GM18499 (cell line): ENCODE data around the gene SDF2L1.
"Not testable (repeated sequence)": the region's sequence is repeated elsewhere in the genome, so short reads cannot be mapped to it uniquely, and the experiment has no call there.

Experiments
- ATAC-seq: cut with Tn5 transposase; IDR thresholded peaks from one replicate; pipeline ENCODE4 v1.9.1; 2021; ENCODE audit warnings: moderate number of reproducible peaks; ENCODE audit not compliant: insufficient read depth, unreplicated experiment

SDF2L1 gene

DNA sequence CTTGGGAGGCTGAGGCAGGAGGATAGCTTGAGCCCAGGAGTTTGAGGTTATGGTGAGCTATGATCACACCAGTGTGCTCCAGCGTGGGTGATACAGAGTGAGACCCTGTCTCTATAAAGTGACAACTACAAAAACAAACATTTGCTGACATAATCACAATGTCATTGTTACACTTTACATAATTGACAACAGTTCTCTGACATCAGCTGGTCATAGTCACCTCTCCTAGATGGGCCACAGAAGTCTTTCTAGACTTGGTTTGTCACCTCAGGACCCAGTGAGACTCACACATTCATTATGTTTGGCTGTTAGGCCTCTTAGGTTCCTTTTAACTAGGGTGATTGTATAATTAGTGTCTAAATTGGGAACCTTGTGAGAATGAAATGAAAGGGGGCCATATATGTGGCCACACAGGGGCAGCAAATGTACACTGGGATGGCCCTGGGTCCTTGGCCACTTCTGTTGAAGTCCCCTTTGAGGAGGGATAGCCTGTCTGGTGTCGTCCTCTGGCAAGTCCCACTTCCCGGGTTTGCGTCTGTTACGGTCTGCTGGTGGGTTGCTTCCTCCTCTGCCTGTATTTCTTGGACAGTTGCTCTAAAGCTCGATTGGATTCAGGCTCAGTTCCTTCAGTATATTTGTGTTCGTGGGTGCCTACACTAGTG is 17.9 kb downstream of the SDF2L1 start:
- ATAC-seq: no peak

DNA sequence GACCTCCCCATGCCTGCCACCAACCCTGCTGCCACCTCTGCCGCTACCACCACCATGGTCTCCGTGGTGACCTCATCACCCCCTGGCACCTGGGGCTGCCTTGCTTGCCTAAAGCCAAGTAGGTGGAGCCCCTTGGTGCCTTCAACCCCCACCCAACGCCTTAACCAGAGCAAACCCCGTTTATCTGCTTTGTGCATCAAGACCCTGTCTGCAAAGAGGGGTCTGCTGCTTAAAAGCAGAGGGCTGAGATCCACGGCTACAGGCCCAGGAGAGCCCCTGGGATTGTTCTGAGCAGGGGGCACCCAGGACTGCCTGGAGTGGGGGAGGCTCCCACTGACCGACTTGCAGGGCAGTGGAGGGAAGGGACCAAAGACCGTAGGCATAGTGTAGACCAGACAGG is 18.8 kb downstream of the SDF2L1 start:
- ATAC-seq: no peak

DNA sequence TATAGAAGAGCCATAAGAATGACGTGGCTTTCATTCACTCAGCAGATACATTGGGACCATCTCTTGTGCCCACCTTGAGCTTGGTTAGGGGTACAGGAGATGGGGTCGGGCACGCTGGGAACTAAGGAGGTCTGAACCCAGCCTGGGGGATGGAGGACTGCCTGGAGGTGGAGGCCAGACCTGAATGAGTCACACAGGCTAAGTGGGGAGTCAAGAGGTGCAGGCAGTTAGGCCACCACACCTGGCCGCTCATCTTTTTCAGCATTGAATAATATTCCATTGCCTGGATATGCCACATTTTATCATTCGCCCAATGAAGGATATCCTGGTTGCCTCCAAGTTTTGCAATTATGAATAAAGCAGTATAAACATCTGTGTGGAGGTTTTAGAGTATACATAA is 19.9 kb downstream of the SDF2L1 start:
- ATAC-seq: no peak

DNA sequence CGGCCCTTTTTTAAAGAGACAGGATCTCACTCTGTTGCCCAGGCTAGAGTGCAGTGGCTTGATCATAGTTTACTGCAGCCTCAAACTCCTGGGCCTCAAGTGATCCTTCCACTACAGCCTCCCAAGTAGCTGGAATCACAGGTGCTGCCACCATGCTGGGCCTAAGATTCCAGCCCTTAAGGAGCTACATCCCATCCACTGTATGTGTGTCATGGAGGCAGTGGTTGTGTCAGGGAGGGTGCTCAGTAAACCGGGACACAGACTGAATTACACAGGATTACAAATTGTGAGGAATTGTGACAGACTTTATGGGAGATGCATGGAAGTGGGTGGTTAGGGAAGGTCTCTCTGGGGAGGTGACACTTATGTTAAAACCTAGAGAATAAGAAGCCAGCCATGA is 21.6 kb downstream of the SDF2L1 start:
- ATAC-seq: no peak

DNA sequence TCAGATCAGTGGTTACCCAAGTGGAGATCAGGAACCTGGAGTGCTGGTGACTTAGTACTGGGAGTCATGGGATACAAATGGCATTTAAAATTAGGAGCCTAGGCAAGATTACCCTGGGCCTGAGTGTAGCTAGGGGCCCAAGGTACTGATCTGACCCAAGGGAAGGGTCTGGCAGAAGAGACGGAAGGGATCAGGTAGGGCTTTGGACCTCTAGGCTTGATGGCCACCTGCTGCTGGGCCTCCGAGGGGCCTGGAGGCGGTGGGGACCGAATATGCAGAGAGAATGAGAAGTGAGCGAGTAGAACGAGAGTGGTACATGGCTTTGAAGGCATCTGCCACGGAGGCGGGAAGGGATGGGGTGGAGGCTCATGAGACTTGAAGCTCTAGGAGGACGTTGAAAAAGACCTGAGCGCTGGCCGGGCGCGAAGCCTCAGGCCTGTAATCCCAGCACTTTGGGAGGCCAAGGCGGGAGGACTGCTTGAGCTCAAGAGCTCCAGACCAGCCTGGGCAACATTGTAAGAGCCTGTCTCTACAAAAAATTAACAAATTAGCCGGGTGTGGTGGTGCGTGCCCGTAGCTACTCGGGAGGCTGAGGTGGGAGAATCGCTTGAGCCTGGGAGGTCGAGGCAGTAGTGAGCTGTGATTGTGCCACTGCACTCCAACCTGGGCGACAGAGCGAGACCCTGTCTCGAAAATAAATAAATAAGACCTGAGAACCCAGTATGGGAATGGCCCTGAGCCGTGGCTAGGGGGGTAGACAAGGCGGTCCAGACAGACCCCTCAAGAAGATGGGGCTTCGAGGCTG is 23.1 kb downstream of the SDF2L1 start:
- no peak for ATAC-seq

DNA sequence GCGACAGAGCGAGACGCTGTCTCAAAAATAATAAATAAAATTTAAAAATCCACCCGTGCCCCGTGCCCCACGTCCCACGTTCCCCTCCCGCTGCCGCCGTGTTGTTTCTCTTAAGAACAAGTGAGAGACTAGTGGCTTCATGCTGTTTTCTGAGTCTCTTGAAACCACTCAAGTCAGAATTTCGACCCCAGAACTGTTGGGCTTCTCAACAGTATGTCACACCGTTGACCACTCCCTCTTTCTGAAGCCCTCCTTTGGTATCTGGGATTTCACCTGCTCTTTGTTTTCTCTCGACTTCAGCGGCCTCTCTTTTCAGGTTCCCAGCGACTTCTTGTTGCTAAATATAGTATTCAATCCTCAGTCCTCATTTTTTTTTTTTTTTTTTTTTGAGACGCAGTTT is 24.7 kb downstream of the SDF2L1 start:
- ATAC-seq: no peak

DNA sequence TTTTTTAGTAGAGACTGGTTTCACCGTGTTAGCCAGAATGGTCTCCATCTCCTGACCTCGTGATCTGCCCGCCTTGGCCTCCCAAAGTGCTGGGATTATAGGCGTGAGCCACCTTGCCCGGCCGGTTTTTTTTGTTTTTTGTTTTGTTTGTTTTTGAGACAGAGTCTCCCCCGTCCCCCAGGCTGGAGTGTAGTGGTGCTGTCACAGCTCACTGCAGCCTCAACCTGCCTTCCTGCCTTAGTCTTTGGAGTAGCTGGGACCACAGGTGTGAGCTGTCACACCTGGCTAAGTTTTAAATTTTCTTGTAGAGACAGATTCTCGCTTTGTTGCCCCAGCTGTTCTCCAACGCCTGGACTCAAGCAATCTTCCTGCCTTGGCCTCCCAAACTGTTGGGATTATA is 26.9 kb downstream of the SDF2L1 start:
- ATAC-seq: no peak

DNA sequence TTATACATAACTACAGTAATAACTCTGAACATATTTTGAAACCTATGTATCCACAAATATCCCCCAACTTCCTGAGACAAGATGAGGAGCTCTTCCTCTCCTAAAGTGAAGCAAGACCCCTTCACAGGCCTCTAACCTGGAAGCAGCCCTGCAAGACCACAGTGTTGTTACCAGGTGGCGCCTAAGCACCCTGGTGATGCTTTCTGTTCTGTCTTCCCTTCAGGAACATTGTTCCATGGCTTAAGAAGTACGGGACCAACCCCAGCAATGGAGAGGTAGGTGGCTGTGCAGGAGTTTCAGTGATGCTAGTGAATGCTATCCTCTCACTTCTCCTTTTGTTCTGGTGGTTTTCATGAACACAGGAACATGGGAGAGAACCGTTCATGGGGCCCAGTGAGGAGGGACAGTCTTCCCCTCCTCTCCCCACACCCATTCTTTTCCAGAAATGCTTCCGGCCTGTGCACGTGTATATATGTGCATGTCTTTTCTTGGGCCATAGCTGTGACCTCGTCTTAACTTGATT is 30.1 kb downstream of the SDF2L1 start:
- no peak for ATAC-seq

DNA sequence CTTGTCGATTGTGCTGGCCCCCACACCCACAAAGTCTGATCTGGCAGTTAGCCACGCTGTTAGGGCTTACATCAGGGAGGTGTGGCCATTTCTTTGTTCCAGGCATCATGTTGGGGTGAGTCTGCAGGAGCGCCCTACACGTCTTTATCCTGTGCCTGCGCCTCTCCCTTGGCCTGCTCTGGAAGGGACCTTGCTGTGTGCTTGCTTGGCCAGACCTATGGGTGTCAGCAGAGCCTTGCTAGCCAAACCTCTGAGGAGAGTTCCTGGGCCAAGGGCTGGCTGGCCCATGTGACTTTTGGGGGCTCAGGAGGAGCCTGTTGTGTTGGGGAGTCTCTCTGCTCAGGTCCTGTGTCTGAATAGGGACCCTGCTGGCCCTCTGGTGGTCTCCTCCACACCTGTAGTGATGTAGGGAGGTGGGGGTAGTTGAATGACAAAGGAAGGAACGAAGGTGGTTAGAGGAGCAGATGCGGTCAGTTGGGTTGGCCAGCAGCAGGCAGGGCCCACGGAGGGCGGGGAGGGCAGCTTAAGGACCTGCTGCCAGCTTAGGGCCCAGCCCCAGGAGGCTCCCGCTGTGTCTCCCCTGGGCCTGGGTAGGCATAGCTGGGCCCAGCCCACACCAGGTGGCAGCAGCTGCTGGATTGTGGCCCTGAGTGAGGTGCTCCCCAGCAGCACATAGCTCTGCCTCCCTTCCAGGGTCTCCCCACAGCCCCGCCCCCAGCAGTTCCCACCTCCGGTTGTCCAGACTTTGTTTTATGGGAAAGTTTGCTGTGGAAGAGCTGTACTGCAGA is 31.6 kb downstream of the SDF2L1 start:
- ATAC-seq: no peak

DNA sequence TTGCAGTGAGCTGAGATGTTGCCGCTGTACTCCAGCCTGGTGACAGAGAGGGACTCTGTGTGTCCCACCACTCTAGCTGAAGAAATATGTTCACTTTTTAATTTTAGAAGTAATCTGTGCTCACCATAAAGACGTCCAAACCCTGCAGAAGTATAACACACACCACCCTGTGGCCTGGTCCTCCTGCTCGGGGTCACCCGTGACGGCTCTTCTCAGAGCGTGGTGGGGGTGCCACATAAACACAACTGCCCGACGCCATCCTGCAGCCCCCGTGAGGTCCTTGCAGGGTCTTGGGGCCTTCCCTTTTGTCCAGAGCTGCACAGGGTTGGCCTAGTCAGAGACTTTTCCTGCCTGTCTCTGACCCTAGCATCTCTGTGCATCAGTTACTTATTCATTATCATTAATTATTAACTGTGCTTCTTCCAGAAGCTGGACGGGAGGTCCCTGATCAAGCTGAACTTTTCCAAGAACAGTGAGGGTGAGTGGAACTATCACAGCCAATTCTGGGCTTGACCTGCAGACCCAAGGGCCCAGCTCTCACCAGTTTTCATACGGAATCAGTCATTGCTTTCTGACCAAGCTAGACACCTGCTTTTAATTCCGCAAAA is 32.6 kb downstream of the SDF2L1 start:
- ATAC-seq: no peak

DNA sequence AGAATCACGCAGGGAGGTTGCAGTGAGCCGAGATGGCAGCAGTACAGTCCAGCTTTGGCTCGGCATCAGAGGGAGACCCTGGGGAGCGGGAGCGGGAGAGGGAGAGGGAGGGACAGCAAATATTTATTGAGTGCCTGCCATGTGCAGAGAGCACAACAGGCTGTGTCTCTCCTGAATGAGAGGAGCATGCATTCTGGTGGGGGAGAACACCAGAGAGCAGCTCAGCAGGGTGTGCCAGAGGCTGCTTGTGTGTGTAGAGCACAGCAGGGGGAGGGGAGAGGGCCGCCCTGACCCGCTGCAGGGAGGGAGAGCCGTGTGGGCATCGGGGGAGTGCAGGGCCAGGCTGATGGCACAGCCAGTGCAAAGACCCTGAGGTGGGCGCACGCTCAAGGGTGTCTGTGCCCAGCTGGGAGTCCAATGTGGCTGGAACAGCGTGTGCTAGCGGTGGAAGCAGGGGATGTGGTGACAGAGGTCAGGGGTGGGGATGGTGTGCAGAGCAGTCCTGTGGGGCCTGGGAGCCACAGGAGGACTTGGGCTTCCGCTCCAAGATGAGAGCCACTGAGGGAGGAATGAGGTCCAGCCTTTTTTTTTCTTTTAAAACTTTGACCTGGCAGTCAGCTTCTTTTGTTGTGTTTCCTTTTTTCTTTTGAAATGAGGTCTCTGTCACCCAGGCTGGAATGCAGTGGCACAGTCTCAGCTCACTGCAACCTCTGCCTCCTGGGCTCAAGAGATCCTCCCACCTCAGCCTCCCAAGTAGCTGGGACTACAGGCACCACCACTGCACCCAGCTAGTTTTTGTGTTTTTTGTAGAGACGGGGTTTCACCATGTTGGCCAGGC is 35.7 kb downstream of the SDF2L1 start:
- no peak for ATAC-seq

DNA sequence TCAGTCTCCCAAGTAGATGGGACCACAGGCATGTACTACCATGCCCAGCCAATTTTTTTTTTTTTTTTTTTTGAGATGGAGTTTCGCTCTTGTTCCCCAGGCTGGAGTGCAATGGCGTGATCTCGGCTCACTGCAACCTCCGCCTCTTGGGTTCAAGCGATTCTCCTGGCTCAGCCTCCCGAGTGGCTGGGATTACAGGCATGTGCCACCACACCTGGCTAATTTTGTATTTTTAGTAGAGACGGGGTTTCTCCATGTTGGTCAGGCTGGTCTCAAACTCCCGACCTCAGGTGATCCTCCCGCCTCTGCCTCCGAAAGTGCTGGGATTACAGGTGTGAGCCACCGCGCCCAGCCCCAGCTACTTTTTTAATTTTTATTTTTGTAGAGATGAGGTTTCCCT is 36.7 kb downstream of the SDF2L1 start:
- ATAC-seq: not testable (repeated sequence)

DNA sequence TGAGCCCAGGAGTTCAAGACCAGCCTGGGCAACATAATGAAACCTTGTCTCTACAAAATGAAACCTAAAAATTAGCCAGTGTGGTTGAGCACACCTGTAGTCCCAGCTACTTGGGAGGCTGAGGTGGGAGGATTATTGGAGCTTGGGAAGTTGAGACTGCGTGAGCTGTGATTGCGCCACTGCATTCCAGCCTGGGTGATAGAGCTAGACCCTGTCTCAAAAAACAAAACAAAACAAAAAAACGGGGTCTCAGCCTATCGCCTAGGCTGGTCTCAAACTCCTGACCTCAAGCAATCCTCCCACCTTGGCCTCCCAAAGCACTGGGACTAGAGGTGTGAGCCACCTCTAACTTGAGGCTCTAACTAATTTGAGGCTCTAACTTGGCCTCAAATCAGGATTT is 37.3 kb downstream of the SDF2L1 start:
- no peak for ATAC-seq

DNA sequence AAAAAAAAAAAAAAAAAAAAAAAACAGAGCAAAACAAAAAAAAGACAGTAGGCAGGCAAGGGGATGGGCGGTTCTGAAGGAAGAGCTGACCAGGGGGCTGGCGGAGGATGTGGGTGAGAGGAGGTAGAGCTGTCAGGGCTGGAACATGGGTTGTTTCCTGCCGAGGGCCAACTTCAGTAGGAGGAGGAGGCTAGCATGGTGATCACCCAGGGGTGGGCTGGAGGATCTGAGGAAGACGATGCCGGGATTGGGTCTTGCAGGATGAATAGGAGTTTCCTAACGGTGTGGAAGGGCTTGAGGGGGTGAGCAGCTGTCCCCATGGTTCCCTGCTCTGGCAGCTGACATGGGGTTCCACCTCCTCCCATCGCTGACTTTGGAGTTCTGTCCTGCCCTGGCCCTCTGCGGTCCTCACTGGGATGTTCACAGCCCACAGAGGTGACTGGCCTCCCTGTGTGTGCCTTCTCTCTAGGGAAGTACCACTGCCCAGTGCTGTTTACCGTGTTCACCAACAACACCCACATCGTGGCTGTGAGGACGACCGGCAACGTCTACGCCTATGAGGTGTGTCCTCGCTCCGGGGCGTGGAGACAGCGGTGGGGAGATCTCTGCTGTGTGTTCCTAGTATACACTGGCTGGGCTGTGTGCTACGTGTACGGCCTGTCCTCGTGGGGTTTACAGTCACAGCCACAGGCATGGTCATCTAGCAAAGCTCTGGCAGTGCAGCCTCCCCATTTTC is 38.9 kb downstream of the SDF2L1 start:
- no peak for ATAC-seq

DNA sequence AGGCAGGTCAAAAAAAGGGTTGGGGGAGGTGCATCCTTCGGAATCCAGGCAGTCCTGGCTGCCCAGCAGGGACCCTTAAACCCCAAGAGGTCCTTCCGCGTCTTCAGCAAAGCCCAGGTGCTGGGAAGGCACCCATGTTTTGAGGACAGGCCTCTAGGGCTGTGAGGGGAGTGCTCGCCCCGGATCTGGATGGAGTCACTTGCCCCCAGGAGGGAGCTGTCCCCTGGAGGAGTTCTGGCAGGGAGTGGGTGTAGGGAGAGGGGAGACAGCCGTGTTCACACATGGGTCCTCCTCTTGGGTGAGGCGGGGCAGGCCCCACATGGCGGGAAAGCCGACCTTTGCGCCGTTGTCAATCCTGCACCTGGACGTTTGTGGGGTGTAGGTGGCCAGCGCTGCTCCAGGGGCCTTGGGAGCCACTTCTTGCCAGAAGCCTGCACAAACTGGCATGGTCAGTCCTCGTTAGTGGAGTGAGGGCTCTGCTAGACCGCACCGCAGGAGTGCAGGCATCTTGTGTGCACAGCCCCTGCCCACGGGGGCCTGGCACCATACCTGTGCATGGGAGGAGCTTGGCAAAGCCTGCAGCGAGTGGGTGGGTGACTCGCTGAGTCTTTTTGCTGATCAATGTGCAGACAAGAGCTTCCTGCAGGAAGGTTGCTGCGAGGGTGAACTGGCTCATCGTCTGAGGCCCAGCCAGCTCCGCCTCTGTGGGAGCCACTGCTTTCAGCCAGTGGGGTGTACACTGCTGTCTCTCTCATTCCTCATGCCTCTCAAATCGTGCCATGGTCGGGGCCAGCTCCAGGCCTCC is 39.7 kb downstream of the SDF2L1 start:
- no peak for ATAC-seq

DNA sequence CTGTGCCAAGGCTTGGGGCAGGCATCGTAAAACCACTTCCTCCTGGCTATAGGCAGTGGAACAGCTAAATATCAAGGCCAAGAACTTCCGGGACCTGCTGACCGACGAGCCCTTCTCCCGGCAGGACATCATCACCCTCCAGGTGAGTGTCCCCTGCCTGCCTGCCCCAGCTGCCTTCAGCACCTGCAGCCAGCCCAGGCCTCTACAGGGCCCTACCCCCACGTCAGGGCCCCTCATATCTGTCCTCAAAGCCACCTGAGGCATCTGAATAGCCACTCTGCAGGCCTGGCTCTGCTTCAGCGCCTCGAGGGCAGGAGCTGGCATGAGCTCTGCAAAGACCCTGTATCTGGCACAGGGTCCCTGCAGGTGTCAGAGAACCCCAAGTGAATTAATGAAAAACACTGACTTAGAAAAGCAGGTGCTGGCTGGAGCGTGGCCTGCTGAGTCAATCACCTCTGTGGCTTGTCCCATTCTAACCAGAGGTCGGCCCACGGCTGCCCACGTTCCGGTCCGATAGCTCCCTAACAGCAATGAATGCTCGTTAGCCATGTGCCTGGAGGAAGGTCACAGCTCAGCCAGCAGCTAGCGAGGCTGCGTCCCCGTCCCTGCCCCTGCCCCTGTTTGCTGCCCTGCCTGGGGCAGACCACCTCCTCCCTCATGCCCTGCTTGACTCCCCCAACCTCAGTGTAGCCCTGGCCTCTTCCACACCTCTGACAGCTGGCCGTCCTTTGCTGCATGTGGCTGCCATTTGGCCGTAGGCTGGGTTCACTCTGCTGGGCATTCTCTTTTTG is 40.5 kb downstream of the SDF2L1 start:
- no peak for ATAC-seq

DNA sequence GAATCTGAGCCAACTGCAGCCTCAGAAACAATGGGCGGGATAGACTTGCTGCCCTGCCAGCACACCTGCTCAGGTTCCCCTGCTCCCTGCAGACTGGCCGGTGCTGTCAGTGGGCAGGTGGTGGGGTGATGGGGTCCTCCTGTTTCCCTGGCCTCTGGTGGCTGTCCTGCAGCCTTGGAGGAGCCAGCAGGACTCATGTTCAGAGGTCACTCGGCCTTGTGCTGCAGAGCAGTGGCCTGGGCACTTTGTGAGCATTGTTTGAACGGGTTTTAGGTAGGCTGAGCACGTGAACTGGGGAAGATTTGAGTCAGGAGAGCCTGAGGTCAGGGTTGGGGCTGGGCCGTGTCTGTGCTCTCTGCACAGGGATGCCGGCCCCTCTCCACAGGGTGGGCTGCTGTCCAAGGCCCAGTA is 41.3 kb downstream of the SDF2L1 start:
- no peak for ATAC-seq
